AG04449 (cell line): ENCODE measurements around the gene CPNE1.

ENCODE experiments used
- CTCF ChIA-PET: fragments of 350-600 bp; formaldehyde crosslinking; extraction: SDS; loops from one replicate; lab custom pipeline; 2021; ENCODE audit warnings: antibody characterized with exemption; lab: Yijun Ruan, JAX
- POLR2A ChIA-PET: fragments of 400-600, 350-600 bp; formaldehyde crosslinking; extraction: SDS; loops from one replicate; lab custom pipeline; 2020; ENCODE audit warnings: antibody characterized with exemption, inconsistent platforms; lab: Yijun Ruan, JAX
- DNase-seq: peaks from one replicate; pipeline ENCODE4 v3.0.0-alpha.2; 2010; ENCODE audit warnings: low read depth, low spot score
- H3K4me3 ChIP-seq: 2 replicates; pipeline ENCODE4 v1.5.1; 2011; ENCODE audit warnings: low read depth, mild to moderate bottlenecking, control low read depth, low read length
- TF ChIP-seq, protein P1 (sequence below): IDR thresholded peaks from one replicate; pipeline ENCODE4 v1.5.1; 2011; ENCODE audit warnings: mild to moderate bottlenecking, moderate library complexity, low read length, control low read depth, inconsistent platforms; ENCODE audit not compliant: insufficient read depth; ENCODE audit errors: missing control alignments

The CPNE1 gene

GRCh38 chr20:35600176-35600992, 64.3 kb downstream of the CPNE1 start:
- ChIA-PET POLR2A (no interaction called here), CTCF (interaction anchor here (1.2 to 1.7 kb wide), 4 partner anchors 10 to 354 kb away, joined by 4 to 10 read pairs (median 5); partner anchors contain the start of gene SCAND1)
- DNase-seq: no peak
- TF ChIP-seq, protein P1, sequence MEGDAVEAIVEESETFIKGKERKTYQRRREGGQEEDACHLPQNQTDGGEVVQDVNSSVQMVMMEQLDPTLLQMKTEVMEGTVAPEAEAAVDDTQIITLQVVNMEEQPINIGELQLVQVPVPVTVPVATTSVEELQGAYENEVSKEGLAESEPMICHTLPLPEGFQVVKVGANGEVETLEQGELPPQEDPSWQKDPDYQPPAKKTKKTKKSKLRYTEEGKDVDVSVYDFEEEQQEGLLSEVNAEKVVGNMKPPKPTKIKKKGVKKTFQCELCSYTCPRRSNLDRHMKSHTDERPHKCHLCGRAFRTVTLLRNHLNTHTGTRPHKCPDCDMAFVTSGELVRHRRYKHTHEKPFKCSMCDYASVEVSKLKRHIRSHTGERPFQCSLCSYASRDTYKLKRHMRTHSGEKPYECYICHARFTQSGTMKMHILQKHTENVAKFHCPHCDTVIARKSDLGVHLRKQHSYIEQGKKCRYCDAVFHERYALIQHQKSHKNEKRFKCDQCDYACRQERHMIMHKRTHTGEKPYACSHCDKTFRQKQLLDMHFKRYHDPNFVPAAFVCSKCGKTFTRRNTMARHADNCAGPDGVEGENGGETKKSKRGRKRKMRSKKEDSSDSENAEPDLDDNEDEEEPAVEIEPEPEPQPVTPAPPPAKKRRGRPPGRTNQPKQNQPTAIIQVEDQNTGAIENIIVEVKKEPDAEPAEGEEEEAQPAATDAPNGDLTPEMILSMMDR: no peak
- H3K4me3 ChIP-seq: peak overlapping the region; percentile 49

GRCh38 chr20:35599776-35600120, 65.0 kb downstream of the CPNE1 start:
- TF ChIP-seq, protein P1: no peak
- CTCF ChIA-PET: interaction anchor here (1.7 kb wide), 1 partner anchor 11 kb away, joined by 10 read pairs; no protein-coding TSS in a partner anchor
- POLR2A ChIA-PET: no interaction called here
- H3K4me3 ChIP-seq: no peak overlapping the region
- no peak for DNase-seq

- TF ChIP-seq, protein P1: no peak
- CTCF ChIA-PET: no interaction called here
- DNase-seq: no peak
- POLR2A ChIA-PET: no interaction called here
- no peak overlapping the region for H3K4me3 ChIP-seq
Measured at GRCh38 chr20:35598899-35599775, 65.6 kb downstream of the CPNE1 start.

GRCh38 chr20:35598476-35598875, 66.2 kb downstream of the CPNE1 start:
- TF ChIP-seq, protein P1: no peak
- DNase-seq: no peak
- ChIA-PET CTCF (no interaction called here), POLR2A (no interaction called here)
- H3K4me3 ChIP-seq: no peak overlapping the region

DNA sequence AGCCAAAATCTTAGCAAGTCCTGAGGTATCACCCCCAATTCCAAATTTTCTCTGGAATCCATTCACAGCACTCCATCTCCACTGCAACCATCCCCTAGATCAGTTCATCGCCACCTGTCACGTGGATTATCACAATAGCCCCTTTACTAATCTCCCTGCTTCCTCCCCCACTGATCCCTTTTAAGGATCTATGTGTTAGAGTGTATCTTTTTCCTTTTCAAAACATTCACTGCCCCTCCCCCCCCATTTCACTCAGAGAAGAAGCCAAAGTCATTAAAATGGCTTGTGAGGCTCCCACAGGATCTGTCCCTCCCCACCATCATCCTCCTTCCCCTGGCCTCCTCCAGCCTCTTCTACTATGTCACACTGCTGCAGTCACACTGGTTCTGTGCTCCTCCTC, 67.5 kb downstream of the CPNE1 start:
- ChIA-PET CTCF (no interaction called here), POLR2A (no interaction called here)
- no peak for DNase-seq
- TF ChIP-seq, protein P1: no peak
- H3K4me3 ChIP-seq: no peak overlapping the region

DNA sequence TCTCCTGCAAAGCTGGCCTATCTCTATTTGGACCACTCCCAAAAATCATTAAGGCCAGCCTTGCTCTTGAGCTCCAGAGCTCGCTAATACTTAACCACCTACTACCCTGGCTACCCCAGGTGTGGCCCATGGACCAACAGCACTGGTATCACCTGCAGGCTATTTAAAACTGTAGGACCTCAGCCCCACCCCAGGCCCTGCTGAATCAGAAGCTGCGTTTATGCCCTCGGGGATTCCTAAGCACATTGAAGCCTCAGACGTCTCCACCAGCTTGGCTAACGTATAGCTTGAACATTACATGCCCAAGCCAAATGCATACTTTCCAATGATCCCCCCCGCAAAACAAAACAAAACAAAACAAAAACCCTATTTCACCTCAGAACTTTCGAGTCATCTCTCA, 68.8 kb downstream of the CPNE1 start:
- DNase-seq: no peak
- H3K4me3 ChIP-seq: no peak overlapping the region
- CTCF ChIA-PET: interaction anchor here (0.9 to 2.3 kb wide), 2 partner anchors 9 to 11 kb away, joined by 3 to 7 read pairs; no protein-coding TSS in a partner anchor
- POLR2A ChIA-PET: no interaction called here
- TF ChIP-seq, protein P1: no peak
